HT1080 (cell line): ENCODE data around the gene XAB2. TPM values are rescaled to one million over a fixed set of nuclear protein-coding genes. Genes with fewer than 3 reads are reported as not detected.
"Not testable (repeated sequence)": the region's sequence is repeated elsewhere in the genome, so short reads cannot be mapped to it uniquely, and the experiment has no call there.

ENCODE experiments used
- DNase-seq: peaks from one replicate; pipeline ENCODE4 v3.0.0-alpha.2; 2015; ENCODE audit warnings: low read depth
- small RNA-seq: library from RNA; depleted of rRNA; stranded (forward); fragments of <200 nt; gene quantifications from one replicate; pipeline ENCODE3, GENCODE V24; 2014
- total RNA-seq: library from RNA; depleted of rRNA; stranded (reverse); fragments of >200 nt; shearing (Covaris generic); gene quantifications from 2 replicates; pipeline ENCODE4 v1.2.3, GENCODE V29; 2014; rRNA removed

The XAB2 gene
- total RNA-seq, 1 experiment from 2014 or later = 68.8 TPM

- DNase-seq = no peak
Measured at GRCh38 chr19:7579182-7579581, 50.2 kb downstream of the XAB2 start.

- DNase-seq = no peak
Measured at GRCh38 chr19:7578127-7578526, 51.2 kb downstream of the XAB2 start.

GRCh38 chr19:7577422-7577821, 51.9 kb downstream of the XAB2 start:
- DNase-seq = not testable (repeated sequence)

- DNase-seq = peak; percentile 33
Measured at GRCh38 chr19:7575434-7576040, 53.8 kb downstream of the XAB2 start.

- DNase-seq = no peak
Measured at GRCh38 chr19:7570761-7571160, 58.6 kb downstream of the XAB2 start.

Small RNA genes lying within 50 kb of the gene (small RNA-seq; reads per million reads assigned to genes)
- not detected for gene MIR6792

Other genes with a start within 250 kb of the XAB2 start
- gene PEX11G, start 140.5 kb downstream of the XAB2 start, total RNA-seq = not detected in 2 replicates
- 25.2 and 29.8 TPM in 2 replicates for gene ZNF358, start 113.4 kb downstream of the XAB2 start, total RNA-seq
- gene MCOLN1, start 106.9 kb downstream of the XAB2 start, total RNA-seq = 5.1 and 5.2 TPM in 2 replicates
- gene PNPLA6, start 93.8 kb downstream of the XAB2 start, total RNA-seq = 51.1 and 55.4 TPM in 2 replicates
- gene CAMSAP3, start 33.7 kb downstream of the XAB2 start, total RNA-seq = not detected in 2 replicates
- gene PET100, start 248 bp upstream of the XAB2 start, total RNA-seq = 18.5 and 52.8 TPM in 2 replicates
- not detected in 2 replicates for gene PCP2, start 4.2 kb upstream of the XAB2 start, total RNA-seq
- 1.1 TPM in 1 of 2 replicates, not detected in the other for gene STXBP2, start 7.6 kb upstream of the XAB2 start, total RNA-seq
- gene RETN, start 39.5 kb upstream of the XAB2 start, total RNA-seq = not detected in 2 replicates
- not detected in 2 replicates for gene MCEMP1, start 47.5 kb upstream of the XAB2 start, total RNA-seq
- gene TRAPPC5, start 51.3 kb upstream of the XAB2 start, total RNA-seq = 62.3 and 98.6 TPM in 2 replicates
- not detected in 2 replicates for gene FCER2, start 72.6 kb upstream of the XAB2 start, total RNA-seq
- gene CLEC4G, start 102.6 kb upstream of the XAB2 start, total RNA-seq = not detected in 2 replicates
- not detected in 2 replicates for gene CD209, start 118.0 kb upstream of the XAB2 start, total RNA-seq
- not detected in 2 replicates for gene CLEC4M, start 133.7 kb upstream of the XAB2 start, total RNA-seq
- gene EVI5L, start 200.7 kb upstream of the XAB2 start, total RNA-seq = 1.3 and 3.2 TPM in 2 replicates
- 0.02 TPM in 1 of 2 replicates, not detected in the other for gene PRR36, start 244.8 kb upstream of the XAB2 start, total RNA-seq